HG02938 (cell line): ENCODE data around the gene SULF2.
"Not testable (repeated sequence)": the region's sequence is repeated elsewhere in the genome, so short reads cannot be mapped to it uniquely, and the experiment has no call there.

Experiments used
- ATAC-seq: cut with Tn5 transposase; IDR thresholded peaks from one replicate; pipeline ENCODE4 v1.9.1; 2021; ENCODE audit warnings: mild to moderate bottlenecking, moderate library complexity; ENCODE audit not compliant: unreplicated experiment

Gene SULF2

GRCh38 chr20:47805951-47806350, 20.7 kb upstream of the SULF2 start:
- ATAC-seq, result no peak

GRCh38 chr20:47804972-47805371, 19.7 kb upstream of the SULF2 start:
- not testable (repeated sequence) for ATAC-seq

GRCh38 chr20:47804224-47804825, 19.0 kb upstream of the SULF2 start:
- not testable (repeated sequence) for ATAC-seq

GRCh38 chr20:47802975-47803374, 17.7 kb upstream of the SULF2 start:
- ATAC-seq, result no peak

- ATAC-seq, result no peak
Measured at GRCh38 chr20:47802226-47802920, 17.1 kb upstream of the SULF2 start.

- no peak for ATAC-seq
Measured at GRCh38 chr20:47801759-47802158, 16.5 kb upstream of the SULF2 start.

- no peak for ATAC-seq
Measured at GRCh38 chr20:47801079-47801478, 15.8 kb upstream of the SULF2 start.

GRCh38 chr20:47800623-47801022, 15.3 kb upstream of the SULF2 start:
- no peak for ATAC-seq

GRCh38 chr20:47799116-47799715, 13.9 kb upstream of the SULF2 start:
- ATAC-seq, result no peak

GRCh38 chr20:47796971-47797370, 11.7 kb upstream of the SULF2 start:
- ATAC-seq, result no peak

GRCh38 chr20:47795214-47795907, 10.1 kb upstream of the SULF2 start:
- no peak for ATAC-seq

GRCh38 chr20:47794264-47794663, 9.0 kb upstream of the SULF2 start:
- ATAC-seq, result not testable (repeated sequence)

- ATAC-seq, result no peak
Measured at GRCh38 chr20:47792021-47792618, 6.8 kb upstream of the SULF2 start.

GRCh38 chr20:47791084-47791599, 5.9 kb upstream of the SULF2 start:
- ATAC-seq, result no peak

GRCh38 chr20:47790580-47790965, 5.3 kb upstream of the SULF2 start:
- ATAC-seq, result no peak

- ATAC-seq, result no peak
Measured at GRCh38 chr20:47789764-47790579, 4.7 kb upstream of the SULF2 start.

- no peak for ATAC-seq
Measured at GRCh38 chr20:47789081-47789763, 3.9 kb upstream of the SULF2 start.

GRCh38 chr20:47788741-47789080, 3.4 kb upstream of the SULF2 start:
- ATAC-seq, result no peak

GRCh38 chr20:47786765-47787107, 1.5 kb upstream of the SULF2 start:
- no peak for ATAC-seq
